ENCODE data around the gene UNC93B1.

DNA sequence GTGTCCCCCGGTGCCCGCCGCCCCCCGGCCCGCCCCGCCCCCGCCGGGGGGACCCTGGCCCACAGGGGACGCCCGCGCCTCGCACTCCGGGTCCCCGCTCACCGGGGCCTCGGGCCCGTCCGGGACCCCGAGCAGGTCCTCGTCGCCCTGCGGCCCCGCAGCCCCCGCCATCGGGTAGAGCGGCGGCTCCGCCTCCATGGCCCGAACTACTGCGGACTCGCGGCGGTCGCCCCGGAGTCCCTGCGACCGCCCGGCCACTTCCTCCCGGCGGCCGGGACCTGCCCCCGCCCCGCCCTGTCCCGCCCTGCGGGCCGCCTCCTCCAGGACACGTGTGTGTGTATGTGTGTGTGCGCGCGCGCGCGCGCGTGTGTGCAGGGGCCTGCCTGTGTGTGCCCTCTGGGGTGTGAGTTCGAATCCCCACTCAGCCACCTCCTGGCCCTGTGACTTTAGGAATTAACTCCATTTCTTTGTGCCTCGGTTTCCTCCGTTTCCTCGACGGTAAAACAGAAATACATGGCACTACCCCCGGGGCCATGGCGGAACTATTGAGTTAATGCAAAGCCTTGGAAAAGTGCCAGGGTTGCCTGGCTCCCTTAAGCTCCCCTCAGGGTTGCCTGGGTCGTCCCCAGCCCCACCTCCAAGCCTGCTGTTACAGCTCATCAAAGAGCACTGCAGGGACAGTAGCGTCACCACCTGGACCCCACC is at the start of gene UNC93B1:
- 0 out of 2 replicates have a peak, but pooled peaks have one; percentile 48 for TF ChIP-seq TAF1 (IDR thresholded peaks at IDR 0.05; ENCODE audit: low read depth)
- TF ChIP-seq EP300 (IDR thresholded peaks at IDR 0.05; ENCODE audit: borderline replicate concordance), result 0 out of 2 replicates have a peak, but pooled peaks have one; percentile 29
- no peak for TF ChIP-seq YY1 (IDR thresholded peaks at IDR 0.05; ENCODE audit: low read depth)
- TF ChIP-seq, protein P1, sequence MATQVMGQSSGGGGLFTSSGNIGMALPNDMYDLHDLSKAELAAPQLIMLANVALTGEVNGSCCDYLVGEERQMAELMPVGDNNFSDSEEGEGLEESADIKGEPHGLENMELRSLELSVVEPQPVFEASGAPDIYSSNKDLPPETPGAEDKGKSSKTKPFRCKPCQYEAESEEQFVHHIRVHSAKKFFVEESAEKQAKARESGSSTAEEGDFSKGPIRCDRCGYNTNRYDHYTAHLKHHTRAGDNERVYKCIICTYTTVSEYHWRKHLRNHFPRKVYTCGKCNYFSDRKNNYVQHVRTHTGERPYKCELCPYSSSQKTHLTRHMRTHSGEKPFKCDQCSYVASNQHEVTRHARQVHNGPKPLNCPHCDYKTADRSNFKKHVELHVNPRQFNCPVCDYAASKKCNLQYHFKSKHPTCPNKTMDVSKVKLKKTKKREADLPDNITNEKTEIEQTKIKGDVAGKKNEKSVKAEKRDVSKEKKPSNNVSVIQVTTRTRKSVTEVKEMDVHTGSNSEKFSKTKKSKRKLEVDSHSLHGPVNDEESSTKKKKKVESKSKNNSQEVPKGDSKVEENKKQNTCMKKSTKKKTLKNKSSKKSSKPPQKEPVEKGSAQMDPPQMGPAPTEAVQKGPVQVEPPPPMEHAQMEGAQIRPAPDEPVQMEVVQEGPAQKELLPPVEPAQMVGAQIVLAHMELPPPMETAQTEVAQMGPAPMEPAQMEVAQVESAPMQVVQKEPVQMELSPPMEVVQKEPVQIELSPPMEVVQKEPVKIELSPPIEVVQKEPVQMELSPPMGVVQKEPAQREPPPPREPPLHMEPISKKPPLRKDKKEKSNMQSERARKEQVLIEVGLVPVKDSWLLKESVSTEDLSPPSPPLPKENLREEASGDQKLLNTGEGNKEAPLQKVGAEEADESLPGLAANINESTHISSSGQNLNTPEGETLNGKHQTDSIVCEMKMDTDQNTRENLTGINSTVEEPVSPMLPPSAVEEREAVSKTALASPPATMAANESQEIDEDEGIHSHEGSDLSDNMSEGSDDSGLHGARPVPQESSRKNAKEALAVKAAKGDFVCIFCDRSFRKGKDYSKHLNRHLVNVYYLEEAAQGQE (IDR thresholded peaks at IDR 0.05; ENCODE audit: low read depth), result no peak
- no peak for TF ChIP-seq CEBPB (IDR thresholded peaks at IDR 0.05)
- no peak for TF ChIP-seq RAD21 (IDR thresholded peaks at IDR 0.05; ENCODE audit: low read depth)

Data from Ishikawa (cell line).